AG20443 (cell line): Measurements from ENCODE around the gene MACROD1.
A peak's percentile ranks its signal among the peaks of the same experiment; 100 is the strongest.

Experiments
- DNase-seq: peaks from one replicate; pipeline ENCODE4 v3.0.0; 2012; ENCODE audit warnings: low spot score, mixed read lengths

The MACROD1 gene

GRCh38 chr11:64013141-64013896 is 152.6 kb downstream of the MACROD1 start:
- no peak for DNase-seq

- DNase-seq, result no peak
Measured at GRCh38 chr11:64011371-64011770, 154.5 kb downstream of the MACROD1 start.

GRCh38 chr11:64010783-64011182 is 155.1 kb downstream of the MACROD1 start:
- no peak for DNase-seq

GRCh38 chr11:64009710-64010109 is 156.2 kb downstream of the MACROD1 start:
- no peak for DNase-seq

- DNase-seq, result no peak
Measured at GRCh38 chr11:64008914-64009633, 156.8 kb downstream of the MACROD1 start.

GRCh38 chr11:64008283-64008913 is 157.5 kb downstream of the MACROD1 start:
- no peak for DNase-seq

GRCh38 chr11:64007629-64008282 is 158.2 kb downstream of the MACROD1 start:
- peak; percentile 88 for DNase-seq

- DNase-seq, result peak; percentile 74
Measured at GRCh38 chr11:64007160-64007628, 158.7 kb downstream of the MACROD1 start.

- DNase-seq, result no peak
Measured at GRCh38 chr11:64006398-64006797, 159.5 kb downstream of the MACROD1 start.

GRCh38 chr11:64005691-64006090 is 160.2 kb downstream of the MACROD1 start:
- DNase-seq, result no peak

GRCh38 chr11:64004590-64004984 is 161.3 kb downstream of the MACROD1 start:
- DNase-seq, result no peak

- DNase-seq, result no peak
Measured at GRCh38 chr11:64003807-64004589, 161.9 kb downstream of the MACROD1 start.

- no peak for DNase-seq
Measured at GRCh38 chr11:64001484-64002420, 164.2 kb downstream of the MACROD1 start.

- DNase-seq, result no peak
Measured at GRCh38 chr11:64000740-64001483, 165.0 kb downstream of the MACROD1 start.

- DNase-seq, result peak; percentile 96
Measured at GRCh38 chr11:64000026-64000739, 165.7 kb downstream of the MACROD1 start.

GRCh38 chr11:63999349-64000025 is 166.4 kb downstream of the MACROD1 start:
- peak; percentile 73 for DNase-seq

GRCh38 chr11:63998558-63999348 is 167.2 kb downstream of the MACROD1 start:
- DNase-seq, result no peak
